Smooth muscle cell (in vitro differentiated cells): ENCODE results near the gene CRAT. TPM values are rescaled to one million over a fixed set of nuclear protein-coding genes. Genes with fewer than 3 reads are reported as not detected.

Experiments used
- DNase-seq: peaks from one replicate; lab custom pipeline; 2025; ENCODE audit not compliant: unreplicated experiment; lab: John Stamatoyannopoulos, UW
- H2AFZ ChIP-seq: fragments of 200-600 bp; sonication (generic); 2 replicates; pipeline ENCODE4 v1.6.0; 2016; ENCODE audit warnings: antibody characterized with exemption, low read depth, mild to moderate bottlenecking
- H3F3A ChIP-seq: fragments of 200-600 bp; sonication (generic); 2 replicates; pipeline ENCODE4 v1.6.0; 2017; ENCODE audit warnings: antibody characterized with exemption, low read depth
- H3K27ac ChIP-seq: fragments of 200-600 bp; sonication (generic); 2 replicates; pipeline ENCODE4 v1.5.1; 2016; ENCODE audit warnings: low read depth, mild to moderate bottlenecking
- H3K27me3 ChIP-seq: fragments of 200-600 bp; sonication (generic); 2 replicates; pipeline ENCODE4 v1.6.1; 2016; ENCODE audit warnings: low read depth, mild to moderate bottlenecking
- H3K36me3 ChIP-seq: fragments of 200-600 bp; sonication (generic); 2 replicates; pipeline ENCODE4 v1.5.1; 2016; ENCODE audit warnings: low read depth
- H3K4me1 ChIP-seq: fragments of 200-600 bp; sonication (generic); 2 replicates; pipeline ENCODE4 v1.5.1; 2016; ENCODE audit warnings: low read depth
- H3K4me2 ChIP-seq: fragments of 200-600 bp; sonication (generic); 2 replicates; pipeline ENCODE4 v1.6.0; 2016; ENCODE audit warnings: mild to moderate bottlenecking
- H3K4me3 ChIP-seq: fragments of 200-600 bp; sonication (generic); 2 replicates; pipeline ENCODE4 v1.5.1; 2016; ENCODE audit warnings: mild to moderate bottlenecking
- H3K79me2 ChIP-seq: fragments of 200-600 bp; sonication (generic); 2 replicates; pipeline ENCODE4 v1.6.0; 2016; ENCODE audit warnings: low read depth, mild to moderate bottlenecking
- H3K9ac ChIP-seq: fragments of 200-600 bp; sonication (generic); 2 replicates; pipeline ENCODE4 v1.6.0; 2016; ENCODE audit warnings: low read depth
- H3K9me3 ChIP-seq: fragments of 200-600 bp; sonication (generic); replicated peaks from 2 replicates; pipeline ENCODE4 v1.5.1; 2016; ENCODE audit warnings: low read depth
- H4K20me1 ChIP-seq: fragments of 200-600 bp; sonication (generic); 2 replicates; pipeline ENCODE4 v1.6.0; 2016; ENCODE audit warnings: low read depth
- WGBS: methylation state at CpG from one replicate; pipeline ENCODE4 v1.1.7; 2016; ENCODE audit warnings: low lambda C conversion rate; 5-methylcytosine and 5-hydroxymethylcytosine counted together
- polyA plus RNA-seq: library from polyadenylated mRNA; unstranded; fragments of >200 nt; fragmentation: Nextera tagmentation; extraction: Ambion mirVana; gene quantifications from 2 replicates; pipeline ENCODE4 v1.2.1, GENCODE V29; 2016
- total RNA-seq: library from RNA; depleted of rRNA; stranded (reverse); fragments of >200 nt; gene quantifications from 2 replicates; pipeline ENCODE4 v1.2.3, GENCODE V29; 2014
- TF ChIP-seq, protein P1 (sequence below): fragments of 200-600 bp; sonication (generic); IDR thresholded peaks from 2 replicates; pipeline ENCODE4 v1.5.1; 2017; ENCODE audit warnings: borderline replicate concordance, mild to moderate bottlenecking, antibody characterized with exemption; ENCODE audit not compliant: insufficient read depth, poor library complexity, severe bottlenecking

The CRAT gene
- total and polyA plus RNA-seq, 2 experiments from 2014 or later, result 20.0 to 52.3 TPM

DNA sequence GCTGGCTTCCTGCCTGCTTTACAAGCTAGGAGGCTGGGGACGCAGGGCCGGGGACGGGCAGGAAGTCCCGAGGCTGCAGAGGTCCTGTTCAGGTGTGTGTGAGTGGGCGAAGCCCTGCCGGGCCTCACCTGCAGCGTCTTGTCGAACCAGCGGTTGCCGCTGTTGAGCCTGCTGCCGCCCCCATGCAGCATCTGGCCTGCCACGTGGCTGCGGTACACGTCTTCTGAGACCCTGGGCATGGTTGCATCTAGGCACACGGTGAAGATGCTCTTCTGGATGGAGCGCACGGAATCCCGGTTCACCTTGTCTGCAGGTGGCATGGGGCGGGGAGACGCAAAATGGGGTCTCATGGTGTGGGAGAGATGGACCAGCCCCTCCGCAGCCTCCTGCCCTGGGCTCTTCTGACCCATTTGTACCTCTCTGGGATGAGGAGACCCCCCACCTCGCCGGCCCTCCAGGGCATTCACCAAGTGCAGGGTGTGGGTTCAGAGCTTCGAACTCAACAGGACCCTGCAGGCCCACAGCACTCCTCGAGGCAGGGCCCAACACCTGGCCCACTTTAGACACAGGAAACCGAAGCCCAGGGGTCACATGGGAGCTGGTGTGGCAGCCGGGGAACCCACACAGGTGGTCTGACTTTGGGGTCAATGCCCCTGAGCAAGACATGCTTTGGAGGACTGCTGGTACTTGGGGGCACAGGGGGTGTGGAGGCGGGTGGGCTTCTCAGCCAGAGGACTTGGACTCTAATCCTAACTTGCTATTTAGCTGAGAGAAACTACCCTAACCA lies 10.0 kb downstream of the CRAT start:
- Histone ChIP-seq H3K4me3 (no peak overlapping the region), H3K79me2 (no peaks in the 10 kb centered on the region), H3K4me2 (no peak overlapping the region), H3K36me3 (no peaks in the 10 kb centered on the region), H3K9ac (no peak overlapping the region), H3K4me1 (no peaks in the 10 kb centered on the region), H2AFZ (no peak overlapping the region), H4K20me1 (peaks cover 4% of the 10 kb centered on the region), H3K9me3 (no peaks in the 10 kb centered on the region), H3F3A (no peaks in the 10 kb centered on the region), H3K27me3 (no peaks in the 10 kb centered on the region), H3K27ac (no peak overlapping the region)
- 77% methylated on average over 28 of the region's 28 CpGs for WGBS
- TF ChIP-seq, protein P1, sequence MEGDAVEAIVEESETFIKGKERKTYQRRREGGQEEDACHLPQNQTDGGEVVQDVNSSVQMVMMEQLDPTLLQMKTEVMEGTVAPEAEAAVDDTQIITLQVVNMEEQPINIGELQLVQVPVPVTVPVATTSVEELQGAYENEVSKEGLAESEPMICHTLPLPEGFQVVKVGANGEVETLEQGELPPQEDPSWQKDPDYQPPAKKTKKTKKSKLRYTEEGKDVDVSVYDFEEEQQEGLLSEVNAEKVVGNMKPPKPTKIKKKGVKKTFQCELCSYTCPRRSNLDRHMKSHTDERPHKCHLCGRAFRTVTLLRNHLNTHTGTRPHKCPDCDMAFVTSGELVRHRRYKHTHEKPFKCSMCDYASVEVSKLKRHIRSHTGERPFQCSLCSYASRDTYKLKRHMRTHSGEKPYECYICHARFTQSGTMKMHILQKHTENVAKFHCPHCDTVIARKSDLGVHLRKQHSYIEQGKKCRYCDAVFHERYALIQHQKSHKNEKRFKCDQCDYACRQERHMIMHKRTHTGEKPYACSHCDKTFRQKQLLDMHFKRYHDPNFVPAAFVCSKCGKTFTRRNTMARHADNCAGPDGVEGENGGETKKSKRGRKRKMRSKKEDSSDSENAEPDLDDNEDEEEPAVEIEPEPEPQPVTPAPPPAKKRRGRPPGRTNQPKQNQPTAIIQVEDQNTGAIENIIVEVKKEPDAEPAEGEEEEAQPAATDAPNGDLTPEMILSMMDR, result no peak
- no peak for DNase-seq

- Histone ChIP-seq H3K4me2 (no peak overlapping the region), H3K9me3 (no peaks in the 10 kb centered on the region), H3K27ac (no peak overlapping the region), H3K36me3 (no peaks in the 10 kb centered on the region), H3K27me3 (no peaks in the 10 kb centered on the region), H3K9ac (no peak overlapping the region), H3F3A (no peaks in the 10 kb centered on the region), H3K79me2 (no peaks in the 10 kb centered on the region), H3K4me1 (no peaks in the 10 kb centered on the region), H2AFZ (no peak overlapping the region), H3K4me3 (no peak overlapping the region), H4K20me1 (peaks cover 4% of the 10 kb centered on the region)
- no peak for DNase-seq
- TF ChIP-seq, protein P1, result no peak
- WGBS, result 100% methylated on average over 11 of the region's 11 CpGs
Observed at GRCh38 chr9:129098328-129098727, 12.3 kb downstream of the CRAT start.

DNA sequence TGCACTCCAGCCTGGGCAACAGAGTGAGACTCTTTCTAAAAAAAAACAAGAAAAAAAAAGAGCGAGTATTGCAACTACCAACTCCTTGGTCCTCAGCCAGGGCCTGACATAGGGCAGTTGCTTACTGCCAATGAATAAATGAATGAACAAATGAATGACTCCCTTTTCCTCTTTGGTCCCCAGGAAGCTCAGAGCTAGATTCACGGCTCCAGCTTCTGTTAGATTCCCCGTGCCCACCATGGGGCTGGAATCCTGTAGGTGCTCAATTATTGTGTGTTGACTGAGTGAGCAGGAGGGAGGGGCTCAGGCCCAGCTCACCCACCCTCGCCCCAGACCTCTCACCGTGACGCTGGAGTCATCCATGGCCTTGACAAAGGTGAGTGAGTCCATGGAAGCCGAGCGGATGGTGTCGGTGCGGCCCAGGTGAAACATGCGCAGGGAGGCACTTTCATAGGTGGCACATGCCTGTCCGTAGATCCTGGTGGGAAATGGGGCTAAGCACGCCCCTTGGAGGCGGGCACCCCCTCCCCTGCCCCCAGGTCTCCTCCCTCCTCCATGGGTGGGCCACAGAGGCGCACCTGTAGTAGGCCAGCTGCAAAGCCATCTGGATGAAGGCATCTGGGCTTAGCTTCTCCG lies 12.8 kb downstream of the CRAT start:
- no peak overlapping the region for H3K27ac ChIP-seq
- no peaks in the 10 kb centered on the region for H3F3A ChIP-seq
- DNase-seq, result no peak
- no peaks in the 10 kb centered on the region for H3K9me3 ChIP-seq
- H3K79me2 ChIP-seq, result no peaks in the 10 kb centered on the region
- no peak overlapping the region for H2AFZ ChIP-seq
- no peak overlapping the region for H3K4me3 ChIP-seq
- no peak overlapping the region for H3K9ac ChIP-seq
- no peaks in the 10 kb centered on the region for H3K4me1 ChIP-seq
- H3K27me3 ChIP-seq, result no peaks in the 10 kb centered on the region
- TF ChIP-seq, protein P1, result no peak
- no peak overlapping the region for H3K4me2 ChIP-seq
- 97% methylated on average over 16 of the region's 16 CpGs for WGBS
- no peaks in the 10 kb centered on the region for H3K36me3 ChIP-seq
- peaks cover 3% of the 10 kb centered on the region for H4K20me1 ChIP-seq
